Trophoblast cell (in vitro differentiated cells and primary cell): Measurements from ENCODE around the gene CAPN15.

ENCODE experiments used
- DNase-seq, 2 donors: peaks; one replicate each; pipeline ENCODE4 v3.0.0-alpha.2; 2016
- H2AFZ ChIP-seq: 2 replicates; pipeline ENCODE4 v1.6.1; 2013; ENCODE audit warnings: low read length, moderate library complexity, mild to moderate bottlenecking; ENCODE audit not compliant: insufficient read depth, poor library complexity
- H2AK5ac ChIP-seq: 2 replicates; pipeline ENCODE4 v1.6.1; 2013; ENCODE audit warnings: mild to moderate bottlenecking, low read length
- H2BK120ac ChIP-seq: 2 replicates; pipeline ENCODE4 v1.6.1; 2013; ENCODE audit warnings: low read length, mild to moderate bottlenecking, moderate library complexity; ENCODE audit not compliant: insufficient read depth, poor library complexity
- H2BK12ac ChIP-seq: 2 replicates; pipeline ENCODE4 v1.6.1; 2013; ENCODE audit warnings: mild to moderate bottlenecking, low read length, moderate library complexity
- H2BK5ac ChIP-seq: 2 replicates; pipeline ENCODE4 v1.6.1; 2013; ENCODE audit warnings: low read length, low read depth, moderate library complexity, mild to moderate bottlenecking; ENCODE audit not compliant: poor library complexity
- H3K14ac ChIP-seq: 2 replicates; pipeline ENCODE4 v1.6.1; 2013; ENCODE audit warnings: mild to moderate bottlenecking, low read length
- H3K18ac ChIP-seq: 2 replicates; pipeline ENCODE4 v1.6.1; 2013; ENCODE audit warnings: mild to moderate bottlenecking, low read length
- H3K23ac ChIP-seq: 2 replicates; pipeline ENCODE4 v1.6.1; 2013; ENCODE audit warnings: low read length
- H3K27ac ChIP-seq: 2 replicates; pipeline ENCODE4 v1.5.1; 2013; ENCODE audit warnings: low read depth, mild to moderate bottlenecking, inconsistent platforms, low read length, moderate library complexity
- H3K27me3 ChIP-seq: 2 replicates; pipeline ENCODE4 v1.6.1; 2013; ENCODE audit warnings: inconsistent platforms, mild to moderate bottlenecking, low read length, moderate library complexity; ENCODE audit not compliant: insufficient read depth
- H3K36me3 ChIP-seq, 2 experiments: 1 replicate in 1 of 2; 2 replicates in 1 of 2; pipeline ENCODE4 v1.6.1; 2013; ENCODE audit warnings: low read length in 2 of 2, mild to moderate bottlenecking in 2 of 2, moderate library complexity in 1 of 2; ENCODE audit not compliant: insufficient read depth in 2 of 2, control insufficient read depth in 1 of 2
- H3K4ac ChIP-seq: 2 replicates; pipeline ENCODE4 v1.6.1; 2013; ENCODE audit warnings: low read depth, mild to moderate bottlenecking, low read length, moderate library complexity
- H3K4me1 ChIP-seq, 2 experiments: 1 replicate in 1 of 2; 2 replicates in 1 of 2; pipeline ENCODE4 v1.6.1; 2013; ENCODE audit warnings: low read length in 2 of 2, mild to moderate bottlenecking in 2 of 2, moderate library complexity in 1 of 2; ENCODE audit not compliant: insufficient read depth in 2 of 2, control insufficient read depth in 1 of 2
- H3K4me2 ChIP-seq: 2 replicates; pipeline ENCODE4 v1.6.1; 2013; ENCODE audit warnings: inconsistent platforms, mild to moderate bottlenecking, low read length, moderate library complexity
- H3K4me3 ChIP-seq: 2 replicates; pipeline ENCODE4 v1.5.1; 2013; ENCODE audit warnings: mild to moderate bottlenecking, low read depth, low read length, inconsistent platforms
- H3K79me1 ChIP-seq: one replicate; pipeline ENCODE4 v1.6.1; 2013; ENCODE audit warnings: low read length
- H3K79me2 ChIP-seq: 2 replicates; pipeline ENCODE4 v1.6.1; 2013; ENCODE audit warnings: low read length, mild to moderate bottlenecking; ENCODE audit not compliant: control insufficient read depth, insufficient read depth, poor library complexity
- H3K9ac ChIP-seq: 2 replicates; pipeline ENCODE4 v1.6.1; 2013; ENCODE audit warnings: mild to moderate bottlenecking, low read length
- H3K9me3 ChIP-seq: 2 replicates; pipeline ENCODE4 v1.6.1; 2013; ENCODE audit warnings: low read depth, mild to moderate bottlenecking, control low read depth, inconsistent platforms, low read length; ENCODE audit not compliant: insufficient read depth
- H4K12ac ChIP-seq: 2 replicates; pipeline ENCODE4 v1.6.1; 2013; ENCODE audit warnings: low read depth, mild to moderate bottlenecking, low read length, moderate library complexity
- H4K8ac ChIP-seq: 2 replicates; pipeline ENCODE4 v1.6.1; 2013; ENCODE audit warnings: low read depth, mild to moderate bottlenecking, low read length, moderate library complexity
- H4K91ac ChIP-seq: one replicate; pipeline ENCODE4 v1.6.1; 2013; ENCODE audit warnings: low read depth, mild to moderate bottlenecking, low read length, moderate library complexity
- WGBS: extraction: QIAGEN DNeasy Blood & Tissue Kit; methylation state at CpG from one replicate; pipeline ENCODE4 v1.1.7; 2013; ENCODE audit warnings: missing lambda C conversion rate; ENCODE audit not compliant: insufficient read length, insufficient coverage; ENCODE audit errors: extremely low coverage; 5-methylcytosine and 5-hydroxymethylcytosine counted together

CAPN15 gene

GRCh38 chr16:552171-552570, 24.7 kb downstream of the CAPN15 start:
- no peak overlapping the region for H4K8ac ChIP-seq

GRCh38 chr16:553601-554296, 26.2 kb downstream of the CAPN15 start:
- DNase-seq = no peak
- Histone ChIP-seq H4K91ac (no peak overlapping the region), H4K8ac (no peak overlapping the region), H2AK5ac (no peak overlapping the region), H3K27me3 (peaks cover 6% of the 10 kb centered on the region), H3K79me2 (no peaks in the 10 kb centered on the region), H3K9ac (no peak overlapping the region), H3K4me3 (peak overlapping the region; percentile 12), H3K4ac (no peak overlapping the region), H3K4me2 (no peak overlapping the region), H3K4me1 (no peaks in the 10 kb centered on the region), H2BK5ac (no peak overlapping the region), H3K23ac (no peak overlapping the region), H3K14ac (no peak overlapping the region), H4K12ac (no peak overlapping the region), H3K9me3 (peaks cover 2% of the 10 kb centered on the region), H2BK120ac (no peak overlapping the region), H2BK12ac (no peak overlapping the region), H2AFZ (no peak overlapping the region), H3K36me3 (peaks cover 37% of the 10 kb centered on the region in 2 experiments), H3K18ac (no peak overlapping the region), H3K79me1 (no peaks in the 10 kb centered on the region), H3K27ac (no peak overlapping the region)
- no CpG with 5 or more reads among the region's 33 CpGs for WGBS

More at GRCh38 chr16:552171-552570, 24.7 kb downstream of the CAPN15 start:
- Histone ChIP-seq H3K23ac (no peak overlapping the region), H2AFZ (no peak overlapping the region), H3K4me3 (no peak overlapping the region), H3K36me3 (peaks cover 45 to 47% of the 10 kb centered on the region in 2 experiments), H4K91ac (no peak overlapping the region), H2BK12ac (no peak overlapping the region), H4K12ac (no peak overlapping the region), H3K14ac (no peak overlapping the region), H2BK120ac (no peak overlapping the region), H2BK5ac (no peak overlapping the region), H3K27ac (no peak overlapping the region), H3K18ac (no peak overlapping the region), H3K9me3 (peaks cover 2% of the 10 kb centered on the region), H3K4ac (no peak overlapping the region), H3K79me1 (no peaks in the 10 kb centered on the region), H2AK5ac (no peak overlapping the region), H3K27me3 (no peaks in the 10 kb centered on the region), H3K79me2 (no peaks in the 10 kb centered on the region), H3K4me2 (no peak overlapping the region), H3K9ac (no peak overlapping the region), H3K4me1 (no peaks in the 10 kb centered on the region)
- no CpG with 5 or more reads among the region's 35 CpGs for WGBS
- no peak for DNase-seq

GRCh38 chr16:554297-554621, 26.7 kb downstream of the CAPN15 start:
- Histone ChIP-seq H3K4ac (no peak overlapping the region), H3K9me3 (peaks cover 2% of the 10 kb centered on the region), H3K4me3 (peak overlapping the region; percentile 12), H3K4me1 (no peaks in the 10 kb centered on the region), H3K79me1 (no peaks in the 10 kb centered on the region), H2BK12ac (no peak overlapping the region), H2BK5ac (no peak overlapping the region), H3K18ac (no peak overlapping the region), H3K23ac (no peak overlapping the region), H2BK120ac (no peak overlapping the region), H3K27me3 (peaks cover 9% of the 10 kb centered on the region), H3K9ac (no peak overlapping the region), H4K91ac (no peak overlapping the region), H3K27ac (no peak overlapping the region), H3K4me2 (no peak overlapping the region), H3K14ac (no peak overlapping the region), H3K36me3 (peaks cover 34% of the 10 kb centered on the region in 2 experiments), H3K79me2 (no peaks in the 10 kb centered on the region), H4K12ac (no peak overlapping the region), H2AFZ (no peak overlapping the region), H2AK5ac (no peak overlapping the region), H4K8ac (no peak overlapping the region)
- WGBS = no CpG with 5 or more reads among the region's 11 CpGs
- DNase-seq = no peak

GRCh38 chr16:554640-555365, 27.3 kb downstream of the CAPN15 start:
- H3K79me2 ChIP-seq = no peaks in the 10 kb centered on the region
- no peak overlapping the region for H2BK5ac ChIP-seq
- no peaks in the 10 kb centered on the region for H3K4me1 ChIP-seq
- no peak overlapping the region for H2AFZ ChIP-seq
- no CpG with 5 or more reads among the region's 54 CpGs for WGBS
- no peak overlapping the region for H4K91ac ChIP-seq
- H4K12ac ChIP-seq = no peak overlapping the region
- no peak overlapping the region for H3K4ac ChIP-seq
- H2AK5ac ChIP-seq = no peak overlapping the region
- no peak overlapping the region for H2BK12ac ChIP-seq
- H3K18ac ChIP-seq = no peak overlapping the region
- peaks cover 30 to 32% of the 10 kb centered on the region in 2 experiments for H3K36me3 ChIP-seq
- no peak overlapping the region for H3K23ac ChIP-seq
- peak overlapping the region; percentile 20 for H3K4me3 ChIP-seq
- H3K14ac ChIP-seq = no peak overlapping the region
- no peaks in the 10 kb centered on the region for H3K79me1 ChIP-seq
- no peak overlapping the region for H3K4me2 ChIP-seq
- H3K27me3 ChIP-seq = peaks cover 14% of the 10 kb centered on the region
- peaks cover 2% of the 10 kb centered on the region for H3K9me3 ChIP-seq
- no peak overlapping the region for H3K27ac ChIP-seq
- H2BK120ac ChIP-seq = no peak overlapping the region
- H4K8ac ChIP-seq = no peak overlapping the region
- peak in 1 of 2 donors; percentile 32 for DNase-seq
- no peak overlapping the region for H3K9ac ChIP-seq
